ENCODE results near the gene CPAMD8. TPM values are rescaled to one million over a fixed set of nuclear protein-coding genes. Genes with fewer than 3 reads are reported as not detected.
"Not testable (repeated sequence)": the region's sequence is repeated elsewhere in the genome, so short reads cannot be mapped to it uniquely, and the experiment has no call there.

Gene CPAMD8
- polyA plus RNA-seq, 1 experiment: 0.38 TPM

DNA sequence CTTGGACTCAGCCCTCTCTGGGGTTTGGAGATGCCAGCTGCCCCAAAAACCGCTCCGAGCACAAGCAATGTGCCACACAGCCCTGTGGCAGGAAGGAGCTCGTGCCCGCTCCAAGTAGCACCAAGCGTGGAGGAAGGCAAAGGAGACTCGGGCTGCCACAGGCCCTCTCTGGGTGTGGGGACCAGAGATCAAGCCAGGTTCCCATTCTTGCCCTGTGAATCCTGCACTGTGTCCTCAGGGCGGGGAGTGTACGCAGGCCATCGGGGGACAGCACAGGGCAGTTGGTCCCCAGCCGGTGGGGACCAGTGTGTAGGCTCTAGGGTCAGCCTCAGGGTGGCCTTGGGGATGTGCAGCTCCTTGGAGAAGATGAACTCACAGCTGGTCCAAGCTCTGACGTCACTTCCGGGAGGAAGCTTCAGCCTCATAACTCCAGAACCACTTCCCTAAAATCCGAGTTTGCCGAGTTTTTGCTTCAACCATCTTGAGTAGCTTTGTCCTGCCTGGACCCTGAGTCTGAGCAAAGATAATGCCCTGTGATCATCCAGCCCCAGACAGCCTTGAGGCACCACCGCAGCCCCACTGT lies 9.3 kb upstream of the CPAMD8 start:
- TF ChIP-seq, protein P1, sequence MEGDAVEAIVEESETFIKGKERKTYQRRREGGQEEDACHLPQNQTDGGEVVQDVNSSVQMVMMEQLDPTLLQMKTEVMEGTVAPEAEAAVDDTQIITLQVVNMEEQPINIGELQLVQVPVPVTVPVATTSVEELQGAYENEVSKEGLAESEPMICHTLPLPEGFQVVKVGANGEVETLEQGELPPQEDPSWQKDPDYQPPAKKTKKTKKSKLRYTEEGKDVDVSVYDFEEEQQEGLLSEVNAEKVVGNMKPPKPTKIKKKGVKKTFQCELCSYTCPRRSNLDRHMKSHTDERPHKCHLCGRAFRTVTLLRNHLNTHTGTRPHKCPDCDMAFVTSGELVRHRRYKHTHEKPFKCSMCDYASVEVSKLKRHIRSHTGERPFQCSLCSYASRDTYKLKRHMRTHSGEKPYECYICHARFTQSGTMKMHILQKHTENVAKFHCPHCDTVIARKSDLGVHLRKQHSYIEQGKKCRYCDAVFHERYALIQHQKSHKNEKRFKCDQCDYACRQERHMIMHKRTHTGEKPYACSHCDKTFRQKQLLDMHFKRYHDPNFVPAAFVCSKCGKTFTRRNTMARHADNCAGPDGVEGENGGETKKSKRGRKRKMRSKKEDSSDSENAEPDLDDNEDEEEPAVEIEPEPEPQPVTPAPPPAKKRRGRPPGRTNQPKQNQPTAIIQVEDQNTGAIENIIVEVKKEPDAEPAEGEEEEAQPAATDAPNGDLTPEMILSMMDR (IDR thresholded peaks at IDR 0.05; ENCODE audit: low read depth, low read length): no peak
- no peak overlapping the region for H3K27ac ChIP-seq (ENCODE audit: low read depth, low read length)
- ChIA-PET POLR2A (no interaction called here), CTCF (interaction anchor here (0.5 kb wide), 1 partner anchor 325 kb away, joined by 3 read pairs; no protein-coding TSS in a partner anchor)
- no peak for DNase-seq (ENCODE audit: low read depth, low spot score)
- H3K9me3 ChIP-seq (ENCODE audit: control insufficient read depth, insufficient read depth, low read length): no peaks in the 10 kb centered on the region
- peaks cover 9% of the 10 kb centered on the region for H3K27me3 ChIP-seq (ENCODE audit: control insufficient read depth, insufficient read depth, low read length)
- no peak overlapping the region for H3K4me3 ChIP-seq (ENCODE audit: low read depth, low read length)

- ChIA-PET POLR2A (no interaction called here), CTCF (no interaction called here)
- TF ChIP-seq, protein P1 (IDR thresholded peaks at IDR 0.05; ENCODE audit: low read depth, low read length): no peak
- no peak overlapping the region for H3K27ac ChIP-seq (ENCODE audit: low read depth, low read length)
- no peak for DNase-seq (ENCODE audit: low read depth, low spot score)
- peaks cover 20% of the 10 kb centered on the region for H3K27me3 ChIP-seq (ENCODE audit: control insufficient read depth, insufficient read depth, low read length)
- no peak overlapping the region for H3K4me3 ChIP-seq (ENCODE audit: low read depth, low read length)
- no peaks in the 10 kb centered on the region for H3K9me3 ChIP-seq (ENCODE audit: control insufficient read depth, insufficient read depth, low read length)
Observed at GRCh38 chr19:17031741-17032140, 5.1 kb upstream of the CPAMD8 start.

GRCh38 chr19:17027535-17027975 lies 945 bp upstream of the CPAMD8 start:
- H3K27me3 ChIP-seq (ENCODE audit: control insufficient read depth, insufficient read depth, low read length): peaks cover 41% of the 10 kb centered on the region
- H3K27ac ChIP-seq (ENCODE audit: low read depth, low read length): no peak overlapping the region
- peaks cover 11% of the 10 kb centered on the region for H3K9me3 ChIP-seq (ENCODE audit: control insufficient read depth, insufficient read depth, low read length)
- TF ChIP-seq, protein P1 (IDR thresholded peaks at IDR 0.05; ENCODE audit: low read depth, low read length): no peak
- ChIA-PET POLR2A (no interaction called here), CTCF (no interaction called here)
- H3K4me3 ChIP-seq (ENCODE audit: low read depth, low read length): no peak overlapping the region
- DNase-seq (ENCODE audit: low read depth, low spot score): no peak

DNA sequence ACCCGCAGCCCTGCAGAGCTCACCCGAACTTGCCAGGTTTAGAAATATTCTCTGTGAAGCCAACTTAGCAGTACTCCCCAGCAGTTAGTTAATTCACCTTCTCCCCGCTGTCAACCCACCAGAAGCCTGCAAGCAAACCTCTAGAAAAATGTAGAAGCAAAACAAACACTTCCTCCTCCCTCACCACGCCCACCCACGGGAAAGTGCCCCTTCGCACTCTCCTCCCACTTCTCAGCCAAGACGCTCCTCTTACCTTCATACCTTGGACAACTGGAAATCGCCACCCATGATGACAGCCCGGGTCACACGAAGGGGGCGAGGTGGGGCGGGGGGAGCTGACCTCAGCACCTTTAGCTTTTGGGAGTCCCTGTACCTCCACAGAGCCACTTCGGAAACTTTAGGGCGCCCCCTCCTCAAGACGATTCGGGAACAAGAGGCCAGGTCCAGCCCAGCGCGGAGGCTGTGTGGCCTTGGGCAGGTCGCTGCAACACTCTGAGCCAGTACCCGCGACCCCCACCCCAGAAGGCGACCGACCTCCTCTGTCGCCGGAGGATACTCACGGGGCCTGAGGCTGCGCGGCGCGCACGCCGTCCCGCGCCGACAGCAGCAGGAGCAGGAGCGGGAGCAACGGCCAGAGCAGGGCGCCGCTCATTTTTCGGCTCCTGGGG lies 485 bp downstream of the CPAMD8 start:
- peaks cover 13% of the 10 kb centered on the region for H3K9me3 ChIP-seq (ENCODE audit: control insufficient read depth, insufficient read depth, low read length)
- H3K27ac ChIP-seq (ENCODE audit: low read depth, low read length): no peak overlapping the region
- H3K4me3 ChIP-seq (ENCODE audit: low read depth, low read length): no peak overlapping the region
- DNase-seq (ENCODE audit: low read depth, low spot score): no peak
- TF ChIP-seq, protein P1 (IDR thresholded peaks at IDR 0.05; ENCODE audit: low read depth, low read length): no peak
- POLR2A ChIA-PET: interaction anchor here (0.5 kb wide), 1 partner anchor 404 kb away, joined by 7 read pairs; no protein-coding TSS in a partner anchor
- CTCF ChIA-PET: interaction anchor here (0.5 to 0.6 kb wide), 2 partner anchors 121 to 224 kb away, joined by 4 to 9 read pairs; no protein-coding TSS in a partner anchor
- peaks cover 38% of the 10 kb centered on the region for H3K27me3 ChIP-seq (ENCODE audit: control insufficient read depth, insufficient read depth, low read length)

- peaks cover 13% of the 10 kb centered on the region for H3K9me3 ChIP-seq (ENCODE audit: control insufficient read depth, insufficient read depth, low read length)
- ChIA-PET POLR2A (interaction anchor here (0.5 kb wide), 1 partner anchor 405 kb away, joined by 7 read pairs; no protein-coding TSS in a partner anchor), CTCF (interaction anchor here (0.5 kb wide), 1 partner anchor 120 kb away, joined by 4 read pairs; no protein-coding TSS in a partner anchor)
- TF ChIP-seq, protein P1 (IDR thresholded peaks at IDR 0.05; ENCODE audit: low read depth, low read length): no peak
- peaks cover 38% of the 10 kb centered on the region for H3K27me3 ChIP-seq (ENCODE audit: control insufficient read depth, insufficient read depth, low read length)
- DNase-seq (ENCODE audit: low read depth, low spot score): no peak
- no peak overlapping the region for H3K27ac ChIP-seq (ENCODE audit: low read depth, low read length)
- no peak overlapping the region for H3K4me3 ChIP-seq (ENCODE audit: low read depth, low read length)
Observed at GRCh38 chr19:17025361-17025760, 1.2 kb downstream of the CPAMD8 start.

DNA sequence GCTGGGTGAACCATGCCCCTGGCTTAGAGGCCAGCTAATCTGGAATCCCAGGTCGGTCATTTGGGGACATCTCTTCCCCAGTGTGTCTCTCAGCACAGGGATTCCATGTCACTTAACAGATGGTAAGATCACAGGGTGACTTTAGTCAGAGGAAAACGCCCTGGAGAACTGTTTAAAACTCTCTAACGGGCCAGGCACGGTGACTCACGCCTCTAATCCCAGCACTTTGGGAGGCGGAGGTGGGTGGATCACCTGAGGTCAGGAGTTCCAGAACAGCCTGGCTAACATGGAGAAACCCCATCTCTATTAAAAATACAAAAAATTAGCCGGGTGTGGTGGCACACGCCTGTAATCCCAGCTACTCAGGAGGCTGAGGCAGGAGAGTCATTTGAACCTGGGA lies 1.7 kb downstream of the CPAMD8 start:
- CTCF ChIA-PET; POLR2A ChIA-PET; H3K4me3 ChIP-seq (ENCODE audit: low read depth, low read length); DNase-seq (ENCODE audit: low read depth, low spot score); H3K27ac ChIP-seq (ENCODE audit: low read depth, low read length): not testable (repeated sequence)
- Histone ChIP-seq H3K9me3 (ENCODE audit: control insufficient read depth, insufficient read depth, low read length) (peaks cover 13% of the 10 kb centered on the region), H3K27me3 (ENCODE audit: control insufficient read depth, insufficient read depth, low read length) (peaks cover 38% of the 10 kb centered on the region)

Measured in AG04450 (cell line).